ENCODE measurements around the gene COA1. TPM values are rescaled to one million over a fixed set of nuclear protein-coding genes. Genes with fewer than 3 reads are reported as not detected.

Gene COA1
- total and polyA plus RNA-seq, 9 of the 15 experiments (the other 6 are each of a cell fraction or from before 2014, with no cell fraction given): 98.9 to 463 (median 181) TPM

- 0 out of 2 replicates have a peak, but pooled peaks have one; percentile 32 for TF ChIP-seq RUNX1 (IDR thresholded peaks at IDR 0.05; ENCODE audit: low read depth)
- no peak for TF ChIP-seq ARID3A (IDR thresholded peaks at IDR 0.05; ENCODE audit: borderline replicate concordance, low read depth, low read length)
- TF ChIP-seq HCFC1 (IDR thresholded peaks at IDR 0.05; ENCODE audit: low read depth, low read length): peak; percentile 75
- TF ChIP-seq ZNF274 (IDR thresholded peaks at IDR 0.05; ENCODE audit: borderline replicate concordance, low read depth, low read length): no peak
- no peak for TF ChIP-seq ZNF512 (tag; IDR thresholded peaks at IDR 0.05)
- peak; percentile 74 for TF ChIP-seq CBX1 (IDR thresholded peaks at IDR 0.05; ENCODE audit: low read depth)
- TF ChIP-seq ZBTB49 (CRISPR knock-in tag; IDR thresholded peaks at IDR 0.05; ENCODE audit: borderline replicate concordance): 0 out of 2 replicates have a peak, but pooled peaks have one; percentile 19
- 0 out of 2 replicates have a peak, but pooled peaks have one; percentile 42 for TF ChIP-seq ZSCAN29 (IDR thresholded peaks at IDR 0.05)
- no peak for TF ChIP-seq TFE3 (CRISPR knock-in tag; IDR thresholded peaks at IDR 0.05)
- no peak for TF ChIP-seq DEAF1 (CRISPR knock-in tag; IDR thresholded peaks at IDR 0.05)
- no peak; the same call in 1 of the 2 replicates for TF ChIP-seq GTF2A2 (tag; IDR thresholded peaks at IDR 0.05)
These were observed at the start of gene COA1 (continued) for GRCh38 chr7:43729214-43729923.
